ENCODE measurements around the gene SLC16A12. TPM values are rescaled to one million over a fixed set of nuclear protein-coding genes. Genes with fewer than 3 reads are reported as not detected.

SLC16A12 gene
- total and polyA plus RNA-seq, 2 of the 8 experiments (the other 6 are each of a cell fraction or from before 2014, with no cell fraction given): 1.6 to 1.9 TPM

DNA sequence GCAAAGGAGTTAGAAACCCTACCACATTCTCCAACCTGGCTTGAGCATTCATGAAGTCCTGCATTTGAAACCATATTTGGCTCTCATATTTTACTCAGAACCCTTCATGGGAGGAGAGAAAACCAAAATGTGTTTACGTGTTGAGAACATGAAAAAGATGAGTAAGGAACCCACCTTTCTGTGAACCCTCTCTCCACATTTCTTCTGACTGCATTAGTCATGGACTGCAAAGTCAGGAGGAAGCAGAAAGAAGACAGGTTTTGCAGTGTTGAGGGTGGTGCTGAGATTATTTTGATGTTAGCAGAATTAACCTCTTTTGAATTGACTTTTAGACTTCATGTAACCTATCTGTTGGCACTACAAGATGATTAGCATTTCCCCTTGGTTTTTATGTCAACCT, 152.6 kb downstream of the SLC16A12 start (continued):
- TF ChIP-seq SAP30 (IDR thresholded peaks at IDR 0.05; ENCODE audit: insufficient read depth, insufficient replicate concordance, low read length) (no peak), HDAC6 (IDR thresholded peaks at IDR 0.05; ENCODE audit: low read depth, low read length) (no peak)

Other genes with a start within 250 kb of the SLC16A12 start
- gene IFIT2, start 233.5 kb downstream of the SLC16A12 start, total RNA-seq (2021; fragmentation: NEBNext Ultra II Directional; extraction: Animal tissue kit (Norgen Biotek cat#: 25700)): 0.35 and 0.40 TPM in 2 replicates
- gene IFIT2, start 233.5 kb downstream of the SLC16A12 start, polyA plus RNA-seq (2011; rRNA removed): 0.03 TPM in 1 of 2 replicates, not detected in the other
- gene IFIT3, start 207.6 kb downstream of the SLC16A12 start, total RNA-seq (2021; fragmentation: NEBNext Ultra II Directional; extraction: Animal tissue kit (Norgen Biotek cat#: 25700)): 0.57 and 0.84 TPM in 2 replicates
- 0.05 and 0.12 TPM in 2 replicates for gene IFIT3, start 207.6 kb downstream of the SLC16A12 start, polyA plus RNA-seq (2011; rRNA removed)
- gene IFIT1B, start 157.5 kb downstream of the SLC16A12 start, total RNA-seq (2021; fragmentation: NEBNext Ultra II Directional; extraction: Animal tissue kit (Norgen Biotek cat#: 25700)): not detected in 2 replicates
- not detected in 2 replicates for gene IFIT1B, start 157.5 kb downstream of the SLC16A12 start, polyA plus RNA-seq (2011; rRNA removed)
- 1.5 and 1.8 TPM in 2 replicates for gene IFIT1, start 143.0 kb downstream of the SLC16A12 start, total RNA-seq (2021; fragmentation: NEBNext Ultra II Directional; extraction: Animal tissue kit (Norgen Biotek cat#: 25700))
- 0.36 and 0.94 TPM in 2 replicates for gene IFIT1, start 143.0 kb downstream of the SLC16A12 start, polyA plus RNA-seq (2011; rRNA removed)
- gene IFIT5, start 121.0 kb downstream of the SLC16A12 start, total RNA-seq (2021; fragmentation: NEBNext Ultra II Directional; extraction: Animal tissue kit (Norgen Biotek cat#: 25700)): 2.6 TPM in 2 replicates
- 0.55 and 0.94 TPM in 2 replicates for gene IFIT5, start 121.0 kb downstream of the SLC16A12 start, polyA plus RNA-seq (2011; rRNA removed)
- gene PANK1, start 109.6 kb upstream of the SLC16A12 start, total RNA-seq (2021; fragmentation: NEBNext Ultra II Directional; extraction: Animal tissue kit (Norgen Biotek cat#: 25700)): 39.1 and 40.4 TPM in 2 replicates
- 11.3 and 18.5 TPM in 2 replicates for gene PANK1, start 109.6 kb upstream of the SLC16A12 start, polyA plus RNA-seq (2011; rRNA removed)
- gene KIF20B, start 166.0 kb upstream of the SLC16A12 start, total RNA-seq (2021; fragmentation: NEBNext Ultra II Directional; extraction: Animal tissue kit (Norgen Biotek cat#: 25700)): 70.8 and 72.0 TPM in 2 replicates
- 2.7 and 4.5 TPM in 2 replicates for gene KIF20B, start 166.0 kb upstream of the SLC16A12 start, polyA plus RNA-seq (2011; rRNA removed)

All from H1 (cell line).